HFFc6 (cell line): ENCODE measurements around the gene TAS2R39. TPM values are rescaled to one million over a fixed set of nuclear protein-coding genes. Genes with fewer than 3 reads are reported as not detected.

Experiments used
- DNase-seq: peaks from one replicate; pipeline ENCODE4 v3.0.0-alpha.2; 2018
- H3K27ac Mint-ChIP-seq: 2 replicates; pipeline ENCODE4 v1.8.0; 2020; ENCODE audit warnings: mild to moderate bottlenecking, mixed read lengths
- H3K27me3 Mint-ChIP-seq: 2 replicates; pipeline ENCODE4 v1.8.0; 2021; ENCODE audit warnings: mild to moderate bottlenecking, moderate library complexity, mixed read lengths; ENCODE audit not compliant: insufficient read depth
- H3K36me3 Mint-ChIP-seq: 2 replicates; pipeline ENCODE4 v1.8.0; 2021; ENCODE audit warnings: low read depth, mixed read lengths
- H3K4me1 Mint-ChIP-seq: 2 replicates; pipeline ENCODE4 v1.8.0; 2020; ENCODE audit warnings: low read depth, mixed read lengths
- H3K4me3 Mint-ChIP-seq: 2 replicates; pipeline ENCODE4 v1.8.0; 2020; ENCODE audit warnings: mild to moderate bottlenecking, moderate library complexity, mixed read lengths
- H3K9me3 Mint-ChIP-seq: 2 replicates; pipeline ENCODE4 v1.8.0; 2020; ENCODE audit warnings: mild to moderate bottlenecking, mixed read lengths
- total RNA-seq, 6 experiments: library from RNA; stranded (reverse); fragmentation: NEBNext Ultra II Directional; extraction: Animal tissue kit (Norgen Biotek cat#: 25700); gene quantifications; 2 replicates in 1 of 6; 3 replicates in 5 of 6; pipeline ENCODE4 v1.2.3, GENCODE V29; 2021
- TF ChIP-seq, protein P1 (sequence below): fragments of 200-600 bp; sonication (generic); IDR thresholded peaks from 2 replicates; pipeline ENCODE4 v1.5.0; 2021; ENCODE audit warnings: antibody characterized with exemption, mild to moderate bottlenecking

TAS2R39 gene
- total RNA-seq, 6 experiments from 2014 or later = not detected

DNA sequence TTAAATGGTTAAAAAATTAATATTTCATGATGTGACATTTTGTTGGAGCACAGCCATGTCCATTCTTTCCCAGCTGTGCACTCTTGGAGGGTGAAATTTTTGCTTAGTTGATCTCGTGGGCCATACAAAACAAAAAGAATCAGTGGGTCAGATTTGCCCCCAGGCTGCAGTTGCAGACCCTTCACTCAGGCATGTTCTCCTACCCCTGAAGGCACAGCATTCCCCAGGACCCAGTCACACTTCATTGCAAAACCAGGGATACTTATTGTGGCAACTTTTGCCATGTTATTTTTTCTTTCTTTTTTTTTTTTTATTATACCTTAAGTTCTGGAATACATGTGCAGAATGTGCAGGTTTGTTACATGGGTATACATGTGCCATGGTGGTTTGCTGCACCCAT is 44.6 kb downstream of the TAS2R39 start:
- TF ChIP-seq, protein P1, sequence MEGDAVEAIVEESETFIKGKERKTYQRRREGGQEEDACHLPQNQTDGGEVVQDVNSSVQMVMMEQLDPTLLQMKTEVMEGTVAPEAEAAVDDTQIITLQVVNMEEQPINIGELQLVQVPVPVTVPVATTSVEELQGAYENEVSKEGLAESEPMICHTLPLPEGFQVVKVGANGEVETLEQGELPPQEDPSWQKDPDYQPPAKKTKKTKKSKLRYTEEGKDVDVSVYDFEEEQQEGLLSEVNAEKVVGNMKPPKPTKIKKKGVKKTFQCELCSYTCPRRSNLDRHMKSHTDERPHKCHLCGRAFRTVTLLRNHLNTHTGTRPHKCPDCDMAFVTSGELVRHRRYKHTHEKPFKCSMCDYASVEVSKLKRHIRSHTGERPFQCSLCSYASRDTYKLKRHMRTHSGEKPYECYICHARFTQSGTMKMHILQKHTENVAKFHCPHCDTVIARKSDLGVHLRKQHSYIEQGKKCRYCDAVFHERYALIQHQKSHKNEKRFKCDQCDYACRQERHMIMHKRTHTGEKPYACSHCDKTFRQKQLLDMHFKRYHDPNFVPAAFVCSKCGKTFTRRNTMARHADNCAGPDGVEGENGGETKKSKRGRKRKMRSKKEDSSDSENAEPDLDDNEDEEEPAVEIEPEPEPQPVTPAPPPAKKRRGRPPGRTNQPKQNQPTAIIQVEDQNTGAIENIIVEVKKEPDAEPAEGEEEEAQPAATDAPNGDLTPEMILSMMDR = no peak
- H3K4me3 Mint-ChIP-seq = no peak overlapping the region
- no peak for DNase-seq

DNA sequence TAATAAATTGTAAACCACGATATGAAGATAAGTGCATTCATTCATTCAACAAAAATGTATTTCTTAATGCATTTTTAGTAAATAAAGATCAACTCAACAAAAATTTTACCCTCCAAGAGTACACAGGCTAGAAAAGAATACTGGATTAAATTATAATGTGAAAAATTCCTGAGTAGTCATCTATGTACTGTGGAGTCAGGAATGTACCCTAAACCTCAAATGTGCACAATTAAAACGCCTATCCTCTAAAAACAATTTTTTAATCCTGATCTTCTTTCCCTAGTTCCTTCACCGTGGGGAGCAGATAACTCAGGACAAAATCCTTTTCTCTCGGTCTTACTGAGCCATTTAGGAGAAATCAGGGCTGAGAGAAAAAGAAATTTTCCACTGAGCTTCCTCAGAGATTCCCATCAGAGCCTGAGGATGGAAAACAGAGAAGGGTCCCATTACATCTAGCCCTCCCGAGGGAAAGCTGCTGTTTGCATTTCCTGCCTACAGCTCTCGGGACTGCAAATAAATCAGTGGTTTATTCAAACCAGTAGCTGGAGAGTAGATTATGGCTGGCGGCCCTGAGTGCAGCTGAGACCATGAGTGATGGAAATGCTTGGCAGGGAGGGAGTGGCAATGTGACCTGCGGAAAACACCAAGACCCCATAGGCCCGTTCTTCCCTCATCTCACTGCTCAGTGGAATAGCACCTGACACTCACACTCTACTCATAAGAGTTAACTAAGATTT is 46.0 kb downstream of the TAS2R39 start:
- no peak for DNase-seq
- Mint-ChIP-seq H3K4me1 (no peaks in the 10 kb centered on the region), H3K36me3 (no peaks in the 10 kb centered on the region), H3K9me3 (no peaks in the 10 kb centered on the region), H3K27me3 (peaks cover 11% of the 10 kb centered on the region; the same call in 1 of the 2 replicates), H3K27ac (no peak overlapping the region), H3K4me3 (no peak overlapping the region)
- TF ChIP-seq, protein P1 = no peak

More for the DNA sequence above, 44.6 kb downstream of the TAS2R39 start:
- H3K27me3 Mint-ChIP-seq = peaks cover 10% of the 10 kb centered on the region
- H3K36me3 Mint-ChIP-seq = no peaks in the 10 kb centered on the region
- no peak overlapping the region for H3K27ac Mint-ChIP-seq
- no peaks in the 10 kb centered on the region for H3K4me1 Mint-ChIP-seq
- no peaks in the 10 kb centered on the region for H3K9me3 Mint-ChIP-seq

DNA sequence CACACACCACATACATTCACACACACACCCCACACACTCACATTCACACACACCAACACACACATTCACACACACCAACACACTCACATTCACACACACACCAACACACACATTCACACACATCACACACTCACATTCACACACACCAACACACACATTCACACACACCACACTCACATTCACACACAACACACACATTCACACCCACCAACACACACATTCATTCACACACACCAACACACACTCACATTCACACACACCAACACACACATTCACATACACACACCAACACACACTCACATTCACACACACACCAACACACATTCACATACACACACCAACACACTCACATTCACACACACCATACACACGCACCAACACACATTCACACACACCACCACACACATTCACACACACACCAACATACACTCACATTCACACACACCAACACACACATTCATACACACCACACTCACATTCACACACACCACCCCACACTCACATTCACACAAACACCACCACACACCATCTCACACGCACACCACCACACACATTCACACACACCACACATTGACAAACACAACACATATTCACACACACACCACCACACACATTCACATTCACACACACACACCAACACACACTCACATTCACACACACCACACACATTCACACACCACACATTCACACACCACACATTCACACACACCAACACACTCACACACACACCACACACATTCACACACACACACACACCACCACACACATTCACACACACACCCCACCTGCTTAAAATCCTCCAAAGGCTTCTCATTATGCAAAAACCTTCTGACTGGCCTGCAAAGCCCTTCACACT is 47.6 kb downstream of the TAS2R39 start:
- TF ChIP-seq, protein P1 = no peak
- Mint-ChIP-seq H3K4me3 (no peak overlapping the region), H3K4me1 (no peaks in the 10 kb centered on the region), H3K27ac (no peak overlapping the region), H3K36me3 (no peaks in the 10 kb centered on the region; the same call in 1 of the 2 replicates), H3K9me3 (no peaks in the 10 kb centered on the region; the same call in 1 of the 2 replicates), H3K27me3 (peaks cover 9% of the 10 kb centered on the region; the same call in 1 of the 2 replicates)
- no peak for DNase-seq

Other genes starting within 250 kb of the TAS2R39 start
- not detected for gene TRPV5, start 249.7 kb upstream of the TAS2R39 start, total RNA-seq
- not detected for gene LLCFC1, start 243.9 kb upstream of the TAS2R39 start, total RNA-seq
- gene KEL, start 221.1 kb upstream of the TAS2R39 start, total RNA-seq = not detected
- not detected for gene OR9A2, start 156.3 kb upstream of the TAS2R39 start, total RNA-seq
- not detected for gene OR6V1, start 131.1 kb upstream of the TAS2R39 start, total RNA-seq
- gene PIP, start 51.3 kb upstream of the TAS2R39 start, total RNA-seq = not detected
- not detected for gene TAS2R40, start 38.6 kb downstream of the TAS2R39 start, total RNA-seq
- 100 to 1,000 TPM in 2 of 6 experiments, 10 to 100 TPM in 4; 85.6 to 102 (median 89.4) TPM for gene GSTK1, start 80.0 kb downstream of the TAS2R39 start, total RNA-seq
- under 1 TPM in 1 of 6 experiments, not detected in 5; 0.25 TPM for gene TMEM139, start 101.5 kb downstream of the TAS2R39 start, total RNA-seq
- 10 to 100 TPM; 22.4 to 29.6 (median 25.0) TPM for gene CASP2, start 104.9 kb downstream of the TAS2R39 start, total RNA-seq
- not detected for gene CLCN1, start 132.7 kb downstream of the TAS2R39 start, total RNA-seq
- gene FAM131B, start 179.3 kb downstream of the TAS2R39 start, total RNA-seq = 1 to 10 TPM in 3 of 6 experiments, under 1 TPM in 3; 0.70 to 1.3 (median 0.98) TPM
- 100 to 1,000 TPM; 491 to 576 (median 546) TPM for gene ZYX, start 197.9 kb downstream of the TAS2R39 start, total RNA-seq
- not detected for gene EPHA1, start 225.4 kb downstream of the TAS2R39 start, total RNA-seq